ENCODE measurements around the gene S1PR1.
"Not testable (repeated sequence)": the region's sequence is repeated elsewhere in the genome, so short reads cannot be mapped to it uniquely, and the experiment has no call there.

The S1PR1 gene

GRCh38 chr1:101205457-101205856, 31.4 kb upstream of the S1PR1 start:
- no peak overlapping the region for H3K4me3 ChIP-seq (replicated peaks; ENCODE audit: low read depth, low read length)
- no peak for DNase-seq (ENCODE audit: extremely low read depth, low read depth)
- no peak for TF ChIP-seq CTCF (IDR thresholded peaks at IDR 0.05; ENCODE audit: low read depth, low read length, missing control alignments)

- not testable (repeated sequence) for H3K4me3 ChIP-seq (replicated peaks; ENCODE audit: low read depth, low read length); DNase-seq (ENCODE audit: extremely low read depth, low read depth)
These were observed 30.7 kb upstream of the S1PR1 start for GRCh38 chr1:101206139-101206538.

- not testable (repeated sequence) for DNase-seq (ENCODE audit: extremely low read depth, low read depth); H3K4me3 ChIP-seq (replicated peaks; ENCODE audit: low read depth, low read length)
These were observed 29.5 kb upstream of the S1PR1 start for GRCh38 chr1:101207271-101207670.

GRCh38 chr1:101207891-101208290, 28.9 kb upstream of the S1PR1 start:
- DNase-seq (ENCODE audit: extremely low read depth, low read depth) = no peak
- no peak for TF ChIP-seq CTCF (IDR thresholded peaks at IDR 0.05; ENCODE audit: low read depth, low read length, missing control alignments)
- H3K4me3 ChIP-seq (replicated peaks; ENCODE audit: low read depth, low read length) = no peak overlapping the region

- no peak for DNase-seq (ENCODE audit: extremely low read depth, low read depth)
- TF ChIP-seq CTCF (IDR thresholded peaks at IDR 0.05; ENCODE audit: low read depth, low read length, missing control alignments) = no peak
- H3K4me3 ChIP-seq (replicated peaks; ENCODE audit: low read depth, low read length) = no peak overlapping the region
These were observed 21.3 kb upstream of the S1PR1 start for GRCh38 chr1:101215363-101216011.

GRCh38 chr1:101216623-101217022, 20.2 kb upstream of the S1PR1 start:
- H3K4me3 ChIP-seq (replicated peaks; ENCODE audit: low read depth, low read length) = no peak overlapping the region
- TF ChIP-seq CTCF (IDR thresholded peaks at IDR 0.05; ENCODE audit: low read depth, low read length, missing control alignments) = no peak
- DNase-seq (ENCODE audit: extremely low read depth, low read depth) = no peak

- no peak for TF ChIP-seq CTCF (IDR thresholded peaks at IDR 0.05; ENCODE audit: low read depth, low read length, missing control alignments)
- no peak for DNase-seq (ENCODE audit: extremely low read depth, low read depth)
- H3K4me3 ChIP-seq (replicated peaks; ENCODE audit: low read depth, low read length) = no peak overlapping the region
These were observed 19.7 kb upstream of the S1PR1 start for GRCh38 chr1:101217148-101217547.

- not testable (repeated sequence) for H3K4me3 ChIP-seq (replicated peaks; ENCODE audit: low read depth, low read length); DNase-seq (ENCODE audit: extremely low read depth, low read depth)
These were observed 17.9 kb upstream of the S1PR1 start for GRCh38 chr1:101218968-101219367.

Measured in HFF-Myc (cell line).